ENCODE measurements around the gene XKR8. TPM values are rescaled to one million over a fixed set of nuclear protein-coding genes. Genes with fewer than 3 reads are reported as not detected.

XKR8 gene
- total and polyA plus RNA-seq, 12 donors = 2.6 to 10.7 (median 5.5) TPM

- Histone ChIP-seq H3K36me3 (replicated peaks in 1 of 2) (no peaks in the 10 kb centered on the region), H3K9me3 (replicated peaks in 1 of 3) (no peaks in the 10 kb centered on the region), H3K4me3 (no peak overlapping the region), H3K27me3 (peaks cover 4% of the 10 kb centered on the region), H3K4me1 (replicated peaks in 1 of 2) (no peaks in the 10 kb centered on the region), H3K27ac (no peak overlapping the region)
- intact Hi-C loops (cut with DNase I) = no loop called here
- WGBS, 4 donors = 76 to 92% (median 81%) methylated on average over 4 of the region's 4 CpGs
- DNase-seq = no peak
- TF ChIP-seq CTCF (IDR thresholded peaks at IDR 0.05) = no peak
- TF ChIP-seq POLR2A (IDR thresholded peaks at IDR 0.05) = no peak
These were observed 21.3 kb upstream of the XKR8 start for GRCh38 chr1:27938488-27938887.

- Histone ChIP-seq H3K4me1 (replicated peaks in 1 of 2) (no peaks in the 10 kb centered on the region), H3K27ac (no peak overlapping the region), H3K36me3 (replicated peaks in 1 of 2) (no peaks in the 10 kb centered on the region), H3K4me3 (no peak overlapping the region), H3K9me3 (replicated peaks in 1 of 3) (no peaks in the 10 kb centered on the region), H3K27me3 (peaks cover 4% of the 10 kb centered on the region)
- peak in 2 of 6 experiments; percentile 2 to 37 for TF ChIP-seq CTCF (IDR thresholded peaks at IDR 0.05)
- no peak for TF ChIP-seq POLR2A (IDR thresholded peaks at IDR 0.05)
- 24 to 41% (median 29%) methylated on average over 4 to 6 of the region's 6 CpGs for WGBS, 4 donors
- intact Hi-C loops (cut with DNase I) = no loop called here
- peak in 5 of 7 donors; percentile 40 to 73 (median 54) for DNase-seq
These were observed 19.5 kb upstream of the XKR8 start for GRCh38 chr1:27940297-27940696.

GRCh38 chr1:27940870-27941560 is 18.8 kb upstream of the XKR8 start:
- no peak for TF ChIP-seq CTCF (IDR thresholded peaks at IDR 0.05)
- no peak for TF ChIP-seq POLR2A (IDR thresholded peaks at IDR 0.05)
- H3K4me3 ChIP-seq = no peak overlapping the region
- WGBS, 4 donors = 80 to 88% (median 84%) methylated on average over 9 of the region's 9 CpGs
- DNase-seq = no peak
- no peaks in the 10 kb centered on the region for H3K36me3 ChIP-seq (replicated peaks in 1 of 2)
- no peaks in the 10 kb centered on the region for H3K4me1 ChIP-seq (replicated peaks in 1 of 2)
- intact Hi-C loops (cut with DNase I) = no loop called here
- peaks cover under 1% of the 10 kb centered on the region for H3K27me3 ChIP-seq
- H3K27ac ChIP-seq = no peak overlapping the region
- no peaks in the 10 kb centered on the region for H3K9me3 ChIP-seq (replicated peaks in 1 of 3)

GRCh38 chr1:27941671-27942540 is 17.9 kb upstream of the XKR8 start:
- intact Hi-C loops (cut with DNase I) = no loop called here
- Histone ChIP-seq H3K9me3 (replicated peaks in 1 of 3) (no peaks in the 10 kb centered on the region), H3K4me3 (no peak overlapping the region), H3K36me3 (replicated peaks in 1 of 2) (no peaks in the 10 kb centered on the region), H3K27me3 (no peaks in the 10 kb centered on the region), H3K4me1 (replicated peaks in 1 of 2) (no peaks in the 10 kb centered on the region), H3K27ac (no peak overlapping the region)
- 81 to 88% (median 86%) methylated on average over 11 to 12 of the region's 12 CpGs for WGBS, 4 donors
- no peak for TF ChIP-seq POLR2A (IDR thresholded peaks at IDR 0.05)
- TF ChIP-seq CTCF (IDR thresholded peaks at IDR 0.05) = no peak
- no peak for DNase-seq

All from adrenal gland (tissue), 12 donors.